Left hindlimb (tissue), 1 donor: Measurements from ENCODE around the gene CCDC124.

Source experiments
- DNase-seq: peaks from one replicate; pipeline ENCODE4 v3.0.0-alpha.2; 2018

Gene CCDC124

GRCh38 chr19:17989425-17990094 is 56.7 kb downstream of the CCDC124 start:
- DNase-seq, result no peak

GRCh38 chr19:17993076-17993813 is 60.4 kb downstream of the CCDC124 start:
- DNase-seq, result no peak
